GM23338 (cell line): Measurements from ENCODE around the gene JPH3. TPM values are rescaled to one million over a fixed set of nuclear protein-coding genes. Genes with fewer than 3 reads are reported as not detected.
A peak's percentile ranks its signal among the peaks of the same experiment; 100 is the strongest.
"Not testable (repeated sequence)": the region's sequence is repeated elsewhere in the genome, so short reads cannot be mapped to it uniquely, and the experiment has no call there.

Source experiments
- ATAC-seq: fragments of 200-7000 bp; cut with Tn5 transposase; 3 replicates; pipeline ENCODE4 v1.9.1; 2020
- DNase-seq: peaks from one replicate; pipeline ENCODE4 v3.0.0-alpha.2; 2015; ENCODE audit warnings: low spot score
- H2AFZ ChIP-seq: fragments of 200-600 bp; sonication (generic); 2 replicates; pipeline ENCODE4 v1.8.0; 2016; ENCODE audit warnings: antibody characterized with exemption, mild to moderate bottlenecking, moderate library complexity
- H3F3A ChIP-seq: fragments of 200-600 bp; sonication (generic); replicated peaks from 2 replicates; pipeline ENCODE4 v1.8.0; 2017; ENCODE audit warnings: antibody characterized with exemption, mixed run types, low read depth
- H3K27ac ChIP-seq: fragments of 200-600 bp; sonication (generic); 2 replicates; pipeline ENCODE4 v1.6.1; 2016; ENCODE audit warnings: low read depth
- H3K27me3 ChIP-seq: fragments of 200-600 bp; sonication (generic); 2 replicates; pipeline ENCODE4 v1.8.0; 2016; ENCODE audit warnings: mild to moderate bottlenecking, mixed run types, moderate library complexity; ENCODE audit not compliant: insufficient read depth
- H3K36me3 ChIP-seq: fragments of 200-600 bp; sonication (generic); 2 replicates; pipeline ENCODE4 v1.8.0; 2016; ENCODE audit warnings: mild to moderate bottlenecking; ENCODE audit not compliant: insufficient read depth
- H3K4me1 ChIP-seq: fragments of 200-600 bp; sonication (generic); 2 replicates; pipeline ENCODE4 v1.8.0; 2016; ENCODE audit warnings: mild to moderate bottlenecking, moderate library complexity; ENCODE audit not compliant: insufficient read depth
- H3K4me2 ChIP-seq: fragments of 200-600 bp; sonication (generic); 2 replicates; pipeline ENCODE4 v1.7.1; 2017; ENCODE audit warnings: mixed run types
- H3K4me3 ChIP-seq: fragments of 200-600 bp; sonication (generic); 2 replicates; pipeline ENCODE4 v1.6.1; 2016; ENCODE audit warnings: mixed run types
- H3K79me2 ChIP-seq: fragments of 200-600 bp; sonication (generic); replicated peaks from 2 replicates; pipeline ENCODE4 v1.8.0; 2017; ENCODE audit warnings: mild to moderate bottlenecking; ENCODE audit not compliant: insufficient read depth
- H3K9me2 ChIP-seq: fragments of 200-600 bp; sonication (generic); 2 replicates; pipeline ENCODE4 v1.8.0; 2017; ENCODE audit not compliant: insufficient read depth
- H4K20me1 ChIP-seq: fragments of 200-600 bp; sonication (generic); replicated peaks from 2 replicates; pipeline ENCODE4 v1.8.0; 2017; ENCODE audit warnings: mild to moderate bottlenecking; ENCODE audit not compliant: insufficient read depth
- H3K27ac Mint-ChIP-seq: 2 replicates; pipeline ENCODE4 v1.8.0; 2020; ENCODE audit warnings: inconsistent platforms, mild to moderate bottlenecking, moderate library complexity, mixed read lengths
- H3K27me3 Mint-ChIP-seq: 3 replicates; pipeline ENCODE4 v1.8.0; 2022; ENCODE audit warnings: low read depth, mild to moderate bottlenecking, moderate library complexity, mixed read lengths, inconsistent platforms; ENCODE audit not compliant: insufficient read depth, poor library complexity
- H3K36me3 Mint-ChIP-seq: 3 replicates; pipeline ENCODE4 v1.8.0; 2021; ENCODE audit warnings: low read depth, mild to moderate bottlenecking, inconsistent platforms, moderate library complexity, mixed read lengths
- H3K4me1 Mint-ChIP-seq: 3 replicates; pipeline ENCODE4 v1.8.0; 2020; ENCODE audit warnings: mild to moderate bottlenecking, inconsistent platforms, mixed read lengths
- H3K4me3 Mint-ChIP-seq: 3 replicates; pipeline ENCODE4 v1.8.0; 2021; ENCODE audit warnings: moderate library complexity, mild to moderate bottlenecking, inconsistent platforms, mixed read lengths
- H3K9me3 Mint-ChIP-seq: 3 replicates; pipeline ENCODE4 v1.8.0; 2020; ENCODE audit warnings: moderate library complexity, mild to moderate bottlenecking, inconsistent platforms, mixed read lengths
- CREB1 ChIP-seq: fragments of 250-450 bp; sonication (Bioruptor Pico); IDR thresholded peaks from 2 replicates; pipeline ENCODE4 v1.5.0; 2020; ENCODE audit warnings: low read depth, mild to moderate bottlenecking, moderate library complexity
- CTCF ChIP-seq, 2 experiments: fragments of 200-600 bp in 1 of 2; sonication (generic) in 1 of 2; conservative IDR thresholded peaks; 2 replicates each; pipeline versions ENCODE4 v1.5.1 to v1.6.1; 2016 to 2017; ENCODE audit warnings: antibody characterized with exemption in 2 of 2, low read depth in 2 of 2, mild to moderate bottlenecking in 2 of 2, moderate library complexity in 1 of 2
- EZH2 ChIP-seq: fragments of 200-600 bp; sonication (generic); IDR thresholded peaks from one replicate; pipeline ENCODE4 v1.8.0; 2017; ENCODE audit warnings: antibody characterized with exemption, mild to moderate bottlenecking, low read depth; ENCODE audit not compliant: unreplicated experiment
- EZH2phosphoT487 ChIP-seq: fragments of 200-600 bp; sonication (generic); IDR thresholded peaks from one replicate; pipeline ENCODE4 v1.8.1; 2018; ENCODE audit warnings: antibody characterized with exemption; ENCODE audit not compliant: unreplicated experiment
- POLR2AphosphoS5 ChIP-seq: IDR thresholded peaks from 2 replicates; pipeline ENCODE4 v1.6.1; 2016; ENCODE audit warnings: antibody characterized with exemption, low read depth
- ZNF331 ChIP-seq: fragments of 250-450 bp; sonication (Bioruptor Pico); IDR thresholded peaks from 2 replicates; pipeline ENCODE4 v1.5.0; 2020; ENCODE audit warnings: low read depth, mild to moderate bottlenecking, moderate library complexity
- ZNF462 ChIP-seq: fragments of 250-450 bp; sonication (Bioruptor Pico); IDR thresholded peaks from 2 replicates; pipeline ENCODE4 v1.5.0; 2020; ENCODE audit warnings: mild to moderate bottlenecking, moderate library complexity
- polyA plus RNA-seq: library from polyadenylated mRNA; unstranded; fragments of >200 nt; fragmentation: Nextera tagmentation; extraction: Ambion mirVana; gene quantifications from 2 replicates; pipeline ENCODE4 v1.2.1, GENCODE V29; 2016
- total RNA-seq: library from RNA; depleted of rRNA; stranded (reverse); fragments of >200 nt; shearing (Covaris generic); gene quantifications from 2 replicates; pipeline ENCODE4 v1.2.3, GENCODE V29; 2014

Gene JPH3
- total and polyA plus RNA-seq, 2 experiments from 2014 or later = 8.4 to 38.3 TPM

- Mint-ChIP-seq H3K9me3 (no peaks in the 10 kb centered on the region), H3K4me1 (peaks cover 3% of the 10 kb centered on the region; the same call in 2 of the 3 replicates), H3K4me3 (no peak overlapping the region), H3K27ac (no peak overlapping the region), H3K27me3 (peaks cover 4% of the 10 kb centered on the region), H3K36me3 (peaks cover 64% of the 10 kb centered on the region)
- Histone ChIP-seq H3K4me1 (no peaks in the 10 kb centered on the region), H3K4me2 (no peak overlapping the region), H3K27ac (no peak overlapping the region), H3K27me3 (no peaks in the 10 kb centered on the region), H3K4me3 (no peak overlapping the region), H3K36me3 (peaks cover 25% of the 10 kb centered on the region), H3K9me2 (no peaks in the 10 kb centered on the region), H2AFZ (no peak overlapping the region), H3F3A (peaks cover 4% of the 10 kb centered on the region), H4K20me1 (peaks cover 26% of the 10 kb centered on the region), H3K79me2 (peaks cover 41% of the 10 kb centered on the region)
- DNase-seq (peak; percentile 23), ATAC-seq (no peak)
- no peak for TF ChIP-seq CREB1
- no peak for TF ChIP-seq EZH2phosphoT487
- no peak for TF ChIP-seq ZNF331 (CRISPR knock-in tag)
These were observed 123.4 kb downstream of the JPH3 start for GRCh38 chr16:87725596-87726235.

- not testable (repeated sequence) for H3K9me2 ChIP-seq, H3K27ac ChIP-seq, H3K27me3 ChIP-seq, H3K4me2 ChIP-seq, H3K4me3 ChIP-seq, DNase-seq, H3K9me3 Mint-ChIP-seq, H3K27ac Mint-ChIP-seq, H3K27me3 Mint-ChIP-seq, ATAC-seq, H3K4me1 Mint-ChIP-seq, H2AFZ ChIP-seq, H3K4me1 ChIP-seq, H3K4me3 Mint-ChIP-seq, H3F3A ChIP-seq
- H4K20me1 ChIP-seq = peaks cover 26% of the 10 kb centered on the region
- peaks cover 43% of the 10 kb centered on the region for H3K79me2 ChIP-seq
- peaks cover 67% of the 10 kb centered on the region for H3K36me3 Mint-ChIP-seq
- peaks cover 26% of the 10 kb centered on the region for H3K36me3 ChIP-seq
These were observed 124.3 kb downstream of the JPH3 start for GRCh38 chr16:87726577-87726976.

- H3K79me2 ChIP-seq = peaks cover 43% of the 10 kb centered on the region
- H3K4me2 ChIP-seq = no peak overlapping the region
- peaks cover 30% of the 10 kb centered on the region for H4K20me1 ChIP-seq
- peak overlapping the region; percentile 32; the same call in 1 of the 2 replicates for H3K27ac ChIP-seq
- Mint-ChIP-seq H3K4me3 (no peak overlapping the region), H3K36me3 (peaks cover 62% of the 10 kb centered on the region), H3K9me3 (no peaks in the 10 kb centered on the region), H3K27me3 (peaks cover 4% of the 10 kb centered on the region), H3K4me1 (peaks cover 2% of the 10 kb centered on the region; the same call in 1 of the 3 replicates), H3K27ac (no peak overlapping the region)
- no peak for TF ChIP-seq EZH2
- TF ChIP-seq CTCF (conservative IDR thresholded peaks at IDR 0.05; ENCODE audit: low read depth in 2 of 2) = no peak
- no peak for TF ChIP-seq POLR2AphosphoS5
- no peak for TF ChIP-seq ZNF462 (CRISPR knock-in tag)
- H3F3A ChIP-seq = peaks cover 8% of the 10 kb centered on the region
- H3K36me3 ChIP-seq = peaks cover 26% of the 10 kb centered on the region
- H3K27me3 ChIP-seq = no peaks in the 10 kb centered on the region
- no peaks in the 10 kb centered on the region for H3K4me1 ChIP-seq
- H3K9me2 ChIP-seq = no peaks in the 10 kb centered on the region
- no peak overlapping the region for H3K4me3 ChIP-seq
- no peak for DNase-seq
- H2AFZ ChIP-seq = no peak overlapping the region
- no peak for ATAC-seq
These were observed 125.0 kb downstream of the JPH3 start for GRCh38 chr16:87727346-87727745.
